H9 (cell line): ENCODE data around the gene FBLN7. TPM values are rescaled to one million over a fixed set of nuclear protein-coding genes. Genes with fewer than 3 reads are reported as not detected.
"Not testable (repeated sequence)": the region's sequence is repeated elsewhere in the genome, so short reads cannot be mapped to it uniquely, and the experiment has no call there.

Experiments used
- DNase-seq: peaks from one replicate; pipeline ENCODE4 v3.0.0-alpha.2; 2017
- H2AFZ ChIP-seq: one replicate; pipeline ENCODE4 v1.6.1; 2013; ENCODE audit warnings: mild to moderate bottlenecking, low read length, control low read depth, moderate library complexity
- H2AK5ac ChIP-seq: 2 replicates; pipeline ENCODE4 v1.6.1; 2013; ENCODE audit warnings: low read length, control low read depth, mixed read lengths; ENCODE audit not compliant: insufficient read length
- H2BK120ac ChIP-seq: one replicate; pipeline ENCODE4 v1.6.1; 2013; ENCODE audit warnings: low read depth, mild to moderate bottlenecking, low read length, control low read depth, inconsistent platforms; ENCODE audit not compliant: poor library complexity, severe bottlenecking
- H2BK12ac ChIP-seq: 2 replicates; pipeline ENCODE4 v1.6.1; 2013; ENCODE audit warnings: low read length, control low read depth, mixed read lengths, low read depth; ENCODE audit not compliant: insufficient read length
- H2BK15ac ChIP-seq: 2 replicates; pipeline ENCODE4 v1.6.1; 2013; ENCODE audit warnings: low read depth, low read length, control low read depth
- H2BK20ac ChIP-seq: one replicate; pipeline ENCODE4 v1.6.1; 2013; ENCODE audit warnings: low read depth, mild to moderate bottlenecking, low read length, control low read depth, inconsistent platforms; ENCODE audit not compliant: poor library complexity, severe bottlenecking
- H2BK5ac ChIP-seq: 2 replicates; pipeline ENCODE4 v1.6.1; 2013; ENCODE audit warnings: low read length, control low read depth, mixed read lengths; ENCODE audit not compliant: insufficient read length
- H3K14ac ChIP-seq: 2 replicates; pipeline ENCODE4 v1.6.1; 2013; ENCODE audit warnings: low read length, control low read depth; ENCODE audit not compliant: insufficient read depth
- H3K18ac ChIP-seq: 2 replicates; pipeline ENCODE4 v1.6.1; 2013; ENCODE audit warnings: low read depth, mild to moderate bottlenecking, mixed read lengths, low read length, control low read depth; ENCODE audit not compliant: insufficient read length
- H3K23ac ChIP-seq: 2 replicates; pipeline ENCODE4 v1.6.1; 2013; ENCODE audit warnings: low read length, control low read depth, mixed read lengths, low read depth; ENCODE audit not compliant: insufficient read length
- H3K23me2 ChIP-seq: 2 replicates; pipeline ENCODE4 v1.6.1; 2013; ENCODE audit warnings: low read depth, mild to moderate bottlenecking, mixed read lengths, low read length, control low read depth; ENCODE audit not compliant: insufficient read length, poor library complexity, severe bottlenecking
- H3K27ac ChIP-seq: 2 replicates; pipeline ENCODE4 v1.5.1; 2013; ENCODE audit warnings: low read length, control low read depth, mixed read lengths, low read depth; ENCODE audit not compliant: insufficient read length
- H3K27me3 ChIP-seq: 2 replicates; pipeline ENCODE4 v1.6.1; 2013; ENCODE audit warnings: low read length, control low read depth, inconsistent platforms; ENCODE audit not compliant: insufficient read depth
- H3K4ac ChIP-seq: 2 replicates; pipeline ENCODE4 v1.6.1; 2013; ENCODE audit warnings: low read depth, mild to moderate bottlenecking, control low read depth, inconsistent platforms, low read length, moderate library complexity
- H3K4me1 ChIP-seq: 2 replicates; pipeline ENCODE4 v1.6.1; 2013; ENCODE audit warnings: low read length, control low read depth, inconsistent platforms; ENCODE audit not compliant: insufficient read depth
- H3K4me2 ChIP-seq: 2 replicates; pipeline ENCODE4 v1.6.1; 2013; ENCODE audit warnings: low read length, control low read depth, mixed read lengths; ENCODE audit not compliant: insufficient read length, insufficient read depth
- H3K56ac ChIP-seq: 2 replicates; pipeline ENCODE4 v1.6.1; 2013; ENCODE audit warnings: low read depth, mild to moderate bottlenecking, mixed read lengths, low read length, control low read depth; ENCODE audit not compliant: insufficient read length
- H3K79me1 ChIP-seq: 2 replicates; pipeline ENCODE4 v1.6.1; 2013; ENCODE audit warnings: low read depth, mild to moderate bottlenecking, moderate library complexity, low read length, control low read depth, inconsistent platforms; ENCODE audit not compliant: insufficient read depth, poor library complexity, severe bottlenecking
- H3K79me2 ChIP-seq: 2 replicates; pipeline ENCODE4 v1.6.1; 2013; ENCODE audit warnings: low read length, control low read depth, inconsistent platforms; ENCODE audit not compliant: insufficient read depth
- H3K9ac ChIP-seq: 2 replicates; pipeline ENCODE4 v1.6.1; 2013; ENCODE audit warnings: low read length, control low read depth, mixed read lengths; ENCODE audit not compliant: insufficient read length; ENCODE audit errors: extremely low read depth
- H3K9me3 ChIP-seq: one replicate; pipeline ENCODE4 v1.6.1; 2013; ENCODE audit warnings: low read depth, low read length, inconsistent platforms; ENCODE audit not compliant: control insufficient read depth
- H3T11ph ChIP-seq: one replicate; pipeline ENCODE4 v1.6.1; 2013; ENCODE audit warnings: mild to moderate bottlenecking, low read length, control low read depth, inconsistent platforms
- H4K20me1 ChIP-seq: one replicate; pipeline ENCODE4 v1.6.1; 2013; ENCODE audit not compliant: control insufficient read depth, insufficient read length, insufficient read depth
- H4K5ac ChIP-seq: 2 replicates; pipeline ENCODE4 v1.6.1; 2013; ENCODE audit warnings: low read depth, mild to moderate bottlenecking, mixed read lengths, low read length, control low read depth; ENCODE audit not compliant: insufficient read length
- H4K8ac ChIP-seq: replicated peaks from 2 replicates; pipeline ENCODE4 v1.6.1; 2013; ENCODE audit warnings: low read length, control low read depth, mixed read lengths, low read depth; ENCODE audit not compliant: insufficient read length
- H4K91ac ChIP-seq: 2 replicates; pipeline ENCODE4 v1.6.1; 2013; ENCODE audit warnings: low read depth, mild to moderate bottlenecking, moderate library complexity, mixed read lengths, low read length, control low read depth; ENCODE audit not compliant: insufficient read length
- H3K27ac Mint-ChIP-seq, 3 experiments: 2 replicates in 2 of 3; 3 replicates in 1 of 3; pipeline ENCODE4 v1.8.0; 2020 to 2021; ENCODE audit warnings: mixed read lengths in 3 of 3, mild to moderate bottlenecking in 1 of 3, moderate library complexity in 1 of 3
- H3K27me3 Mint-ChIP-seq: 2 replicates; pipeline ENCODE4 v1.8.0; 2021; ENCODE audit warnings: low read depth, mild to moderate bottlenecking, moderate library complexity, mixed read lengths
- H3K36me3 Mint-ChIP-seq, 3 experiments: 2 replicates in 2 of 3; 3 replicates in 1 of 3; pipeline ENCODE4 v1.8.0; 2020 to 2021; ENCODE audit warnings: low read depth in 3 of 3, mixed read lengths in 3 of 3; ENCODE audit not compliant: insufficient read depth in 1 of 3
- H3K4me1 Mint-ChIP-seq, 2 experiments: 2 replicates each; pipeline ENCODE4 v1.8.0; 2020; ENCODE audit warnings: mixed read lengths in 2 of 2
- H3K4me3 Mint-ChIP-seq, 2 experiments: 2 replicates in 1 of 2; 3 replicates in 1 of 2; pipeline ENCODE4 v1.8.0; 2020 to 2021; ENCODE audit warnings: mild to moderate bottlenecking in 2 of 2, mixed read lengths in 2 of 2, moderate library complexity in 1 of 2
- H3K9me3 Mint-ChIP-seq, 2 experiments: 2 replicates in 1 of 2; 3 replicates in 1 of 2; pipeline ENCODE4 v1.8.0; 2020; ENCODE audit warnings: mild to moderate bottlenecking in 2 of 2, mixed read lengths in 2 of 2, moderate library complexity in 1 of 2
- CTCF ChIP-seq: fragments of 200-600 bp; sonication (generic); conservative IDR thresholded peaks from 3 replicates; pipeline ENCODE4 v1.8.0; 2021; ENCODE audit warnings: antibody characterized with exemption, mild to moderate bottlenecking
- WGBS: extraction: QIAGEN DNeasy Blood & Tissue Kit; methylation state at CpG from one replicate; pipeline ENCODE4 v1.1.7; 2013; ENCODE audit warnings: missing lambda C conversion rate, low lambda C conversion rate, mixed read lengths; ENCODE audit not compliant: insufficient read length; ENCODE audit errors: extremely low coverage; 5-methylcytosine and 5-hydroxymethylcytosine counted together
- total RNA-seq: library from RNA; stranded (reverse); gene quantifications from 2 replicates; pipeline ENCODE4 v1.2.1, GENCODE V29; 2021

Gene FBLN7
- total RNA-seq, 1 experiment from 2014 or later: 1.3 TPM

GRCh38 chr2:112137516-112138158 is 548 bp upstream of the FBLN7 start:
- Histone ChIP-seq H2BK12ac (no peak overlapping the region), H4K91ac (no peak overlapping the region), H3K14ac (no peak overlapping the region), H3K9me3 (no peaks in the 10 kb centered on the region), H4K8ac (no peak overlapping the region), H3K79me1 (no peaks in the 10 kb centered on the region), H4K5ac (no peak overlapping the region), H3K79me2 (no peaks in the 10 kb centered on the region), H3K23ac (no peak overlapping the region), H3K27ac (no peak overlapping the region), H2AFZ (no peak overlapping the region), H2BK5ac (no peak overlapping the region), H3K27me3 (peaks cover 26% of the 10 kb centered on the region), H2BK120ac (no peak overlapping the region), H4K20me1 (no peaks in the 10 kb centered on the region), H3K4me1 (no peaks in the 10 kb centered on the region), H3K9ac (no peak overlapping the region), H2BK15ac (no peak overlapping the region), H2AK5ac (no peak overlapping the region), H3T11ph (no peak overlapping the region), H3K18ac (no peak overlapping the region), H3K23me2 (peaks cover 8% of the 10 kb centered on the region), H3K4me2 (peak overlapping the region; percentile 86), H3K56ac (no peak overlapping the region), H3K4ac (no peak overlapping the region), H2BK20ac (no peak overlapping the region)
- no peak overlapping the region for H3K27ac Mint-ChIP-seq
- H3K27me3 Mint-ChIP-seq: peaks cover 82% of the 10 kb centered on the region
- no peak for DNase-seq
- peaks cover 6 to 18% of the 10 kb centered on the region in 2 experiments for H3K4me1 Mint-ChIP-seq
- WGBS: no CpG with 5 or more reads among the region's 15 CpGs
- H3K36me3 Mint-ChIP-seq: peaks cover 0 to 5% (median 0%) of the 10 kb centered on the region in 3 experiments; a peak in 2 of 7 replicates
- H3K9me3 Mint-ChIP-seq: peaks cover under 1 to 3% of the 10 kb centered on the region in 2 experiments; a peak in 2 of 5 replicates
- TF ChIP-seq CTCF: no peak
- peak overlapping the region; percentile 56 to 78 for H3K4me3 Mint-ChIP-seq

- not testable (repeated sequence) for H2AFZ ChIP-seq, H3K9me3 Mint-ChIP-seq, H3K18ac ChIP-seq, H2AK5ac ChIP-seq, H3K79me1 ChIP-seq, H2BK120ac ChIP-seq, H3K9me3 ChIP-seq, DNase-seq, H4K91ac ChIP-seq, H3K23me2 ChIP-seq, H3T11ph ChIP-seq, H2BK5ac ChIP-seq, H3K4me1 ChIP-seq, H4K5ac ChIP-seq, H3K27ac ChIP-seq, H3K56ac ChIP-seq, H2BK15ac ChIP-seq, H2BK20ac ChIP-seq, H3K36me3 Mint-ChIP-seq, H3K4ac ChIP-seq, H2BK12ac ChIP-seq, H3K27ac Mint-ChIP-seq, H3K79me2 ChIP-seq, H3K4me2 ChIP-seq, H4K8ac ChIP-seq, H3K23ac ChIP-seq, H3K14ac ChIP-seq, H3K9ac ChIP-seq, H4K20me1 ChIP-seq
- Mint-ChIP-seq H3K4me3 (peak overlapping the region; percentile 73 to 85), H3K4me1 (peaks cover 6 to 18% of the 10 kb centered on the region in 2 experiments), H3K27me3 (peaks cover 80% of the 10 kb centered on the region)
- peaks cover 26% of the 10 kb centered on the region for H3K27me3 ChIP-seq
- no CpG with 5 or more reads among the region's 32 CpGs for WGBS
These were observed 939 bp downstream of the FBLN7 start for GRCh38 chr2:112139033-112139614.
